HL-60 (cell line): ENCODE results near the gene MEN1.

ENCODE experiments used
- DNase-seq, 2 experiments: peaks; one replicate each; pipeline ENCODE4 v3.0.0-alpha.2; 2010 to 2020; ENCODE audit warnings: low read depth in 1 of 2, low spot score in 1 of 2
- H3K27ac ChIP-seq: fragments of 250-450 bp; sonication (Bioruptor Pico); replicated peaks from 2 replicates; pipeline ENCODE4 v1.5.1; 2020; ENCODE audit warnings: mild to moderate bottlenecking, moderate library complexity
- H3K27me3 ChIP-seq: fragments of 250-450 bp; sonication (Bioruptor Pico); 2 replicates; pipeline ENCODE4 v1.5.1; 2021; ENCODE audit warnings: mild to moderate bottlenecking, moderate library complexity; ENCODE audit not compliant: insufficient read depth, poor library complexity, severe bottlenecking
- H3K4me3 ChIP-seq: replicated peaks from 2 replicates; pipeline ENCODE4 v1.5.1; 2011; ENCODE audit warnings: mild to moderate bottlenecking, control low read depth, low read length; ENCODE audit not compliant: insufficient read depth
- CTCF ChIP-seq: IDR thresholded peaks from one replicate; pipeline ENCODE4 v1.5.1; 2011; ENCODE audit warnings: low read length, control low read depth, inconsistent platforms; ENCODE audit not compliant: insufficient read depth
- GABPA ChIP-seq: IDR thresholded peaks from 2 replicates; pipeline ENCODE4 v1.6.1; 2012; ENCODE audit warnings: low read depth
- POLR2AphosphoS5 ChIP-seq: IDR thresholded peaks from 2 replicates; pipeline ENCODE4 v1.6.1; 2012; ENCODE audit warnings: low read depth
- REST ChIP-seq: IDR thresholded peaks from 2 replicates; pipeline ENCODE4 v1.6.1; 2012; ENCODE audit warnings: low read depth; ENCODE audit not compliant: insufficient replicate concordance
- SPI1 ChIP-seq: IDR thresholded peaks from 2 replicates; pipeline ENCODE4 v1.6.1; 2012; ENCODE audit warnings: low read depth, mild to moderate bottlenecking, borderline replicate concordance

MEN1 gene

GRCh38 chr11:64836448-64837072 lies 26.2 kb upstream of the MEN1 start:
- no peak overlapping the region for H3K27ac ChIP-seq
- no peak for DNase-seq
- H3K27me3 ChIP-seq: no peaks in the 10 kb centered on the region
- no peak for TF ChIP-seq REST
- TF ChIP-seq GABPA: no peak
- no peak for TF ChIP-seq POLR2AphosphoS5
- no peak for TF ChIP-seq SPI1
- no peak for TF ChIP-seq CTCF
- no peak overlapping the region for H3K4me3 ChIP-seq

- H3K27me3 ChIP-seq: no peaks in the 10 kb centered on the region
- H3K27ac ChIP-seq: no peak overlapping the region
- DNase-seq: no peak
- TF ChIP-seq CTCF (no peak), SPI1 (no peak), GABPA (no peak), REST (no peak), POLR2AphosphoS5 (no peak)
- H3K4me3 ChIP-seq: no peak overlapping the region
These were observed 25.5 kb upstream of the MEN1 start for GRCh38 chr11:64835616-64836447.

GRCh38 chr11:64834723-64835615 lies 24.6 kb upstream of the MEN1 start:
- DNase-seq: no peak
- Histone ChIP-seq H3K27ac (no peak overlapping the region), H3K27me3 (no peaks in the 10 kb centered on the region), H3K4me3 (no peak overlapping the region)
- no peak for TF ChIP-seq CTCF
- TF ChIP-seq POLR2AphosphoS5: no peak
- no peak for TF ChIP-seq REST
- no peak for TF ChIP-seq SPI1
- no peak for TF ChIP-seq GABPA
